HepG2 (cell line): ENCODE data around the gene MMP25. TPM values are rescaled to one million over a fixed set of nuclear protein-coding genes. Genes with fewer than 3 reads are reported as not detected.
A peak's percentile ranks its signal among the peaks of the same experiment; 100 is the strongest.

Experiments used
- DNMT3B ChIP-seq: conservative IDR thresholded peaks from 2 replicates; pipeline ENCODE4 v1.6.1; 2016; ENCODE audit warnings: missing biosample characterization, control low read depth
- FOXC1 ChIP-seq: sonication (generic); formaldehyde crosslinking; IDR thresholded peaks from 2 replicates; pipeline ENCODE4 v1.8.0; 2022; ENCODE audit warnings: mild to moderate bottlenecking, missing genetic modification reagents, borderline replicate concordance
- FOXM1 ChIP-seq: sonication (generic); formaldehyde crosslinking; IDR thresholded peaks from 2 replicates; pipeline ENCODE4 v1.5.0; 2020; ENCODE audit warnings: missing genetic modification reagents
- HDAC1 ChIP-seq: sonication (generic); formaldehyde crosslinking; IDR thresholded peaks from 2 replicates; pipeline ENCODE4 v1.5.1; 2020; ENCODE audit warnings: mild to moderate bottlenecking, missing genetic modification reagents
- HNRNPL ChIP-seq: fragments of 200-400 bp; formaldehyde crosslinking; IDR thresholded peaks from 2 replicates; pipeline ENCODE4 v1.6.1; 2017; ENCODE audit warnings: mild to moderate bottlenecking, low read depth, low read length
- SP1 ChIP-seq, 2 experiments: fragments of 450-650 bp in 1 of 2; sonication (generic) in 1 of 2; formaldehyde crosslinking in 1 of 2; IDR thresholded peaks; 2 replicates each; pipeline versions ENCODE4 v1.4.0 to v1.6.1; 2016 to 2020; ENCODE audit warnings: missing genetic modification reagents in 1 of 2
- SRSF4 ChIP-seq: fragments of 200-400 bp; formaldehyde crosslinking; IDR thresholded peaks from one replicate; pipeline ENCODE4 v1.6.1; 2018; ENCODE audit warnings: mild to moderate bottlenecking, low read depth, low read length, moderate library complexity; ENCODE audit not compliant: poor library complexity, severe bottlenecking
- ZNF468 ChIP-seq: sonication (generic); formaldehyde crosslinking; IDR thresholded peaks from 2 replicates; pipeline ENCODE4 v1.8.0; 2022; ENCODE audit warnings: mild to moderate bottlenecking, moderate library complexity, missing genetic modification reagents
- ZNF644 ChIP-seq: IDR thresholded peaks from 2 replicates; pipeline ENCODE4 v1.6.1; 2016; ENCODE audit warnings: low read depth
- ZNF775 ChIP-seq: sonication (generic); formaldehyde crosslinking; IDR thresholded peaks from 2 replicates; pipeline ENCODE4 v1.4.0; 2020; ENCODE audit warnings: missing genetic modification reagents, mild to moderate bottlenecking, moderate library complexity, borderline replicate concordance
- polyA plus RNA-seq, 8 experiments: library from polyadenylated mRNA; depleted of rRNA in 3 of 8; stranded (reverse) in 7 of 8; unstranded in 1 of 8; fragments of >200 nt; fragmentation: Illumina TruSeq in 4 of 8; extraction: Trizol in 4 of 8; gene quantifications; 2 replicates each; pipeline versions ENCODE4 v1.2.1 to v1.2.3, GENCODE V29; 2011 to 2016; ENCODE audit warnings: low read depth in 4 of 8, missing spikeins in 1 of 8, mixed read lengths in 1 of 8; ENCODE audit not compliant: insufficient read depth in 1 of 8
- total RNA-seq, 5 experiments: library from RNA; depleted of rRNA; stranded (reverse); fragments of >200 nt; fragmentation: Illumina TruSeq; extraction: Trizol; gene quantifications; 2 replicates each; pipeline ENCODE4 v1.2.3, GENCODE V29; 2016; ENCODE audit warnings: low read depth in 1 of 5
- TF ChIP-seq, protein P1 (sequence below): sonication (generic); formaldehyde crosslinking; IDR thresholded peaks from 2 replicates; pipeline ENCODE4 v1.4.0; 2020; ENCODE audit warnings: missing genetic modification reagents, mild to moderate bottlenecking, borderline replicate concordance
- TF ChIP-seq, protein P2 (sequence below): sonication (generic); formaldehyde crosslinking; IDR thresholded peaks from 2 replicates; pipeline ENCODE4 v1.5.0; 2020; ENCODE audit warnings: missing genetic modification reagents
- TF ChIP-seq, protein P3 (sequence below): sonication (generic); formaldehyde crosslinking; IDR thresholded peaks from 2 replicates; pipeline ENCODE4 v1.8.0; 2022; ENCODE audit warnings: missing genetic modification reagents, mild to moderate bottlenecking, borderline replicate concordance
- TF ChIP-seq, protein P4 (sequence below): sonication (generic); formaldehyde crosslinking; IDR thresholded peaks from 2 replicates; pipeline ENCODE4 v1.5.1; 2020; ENCODE audit warnings: missing genetic modification reagents, mild to moderate bottlenecking, borderline replicate concordance

The MMP25 gene
- total and polyA plus RNA-seq, 2 of the 13 experiments (the other 11 are each of a cell fraction or from before 2014, with no cell fraction given), result 0.04 to 0.08 TPM

DNA sequence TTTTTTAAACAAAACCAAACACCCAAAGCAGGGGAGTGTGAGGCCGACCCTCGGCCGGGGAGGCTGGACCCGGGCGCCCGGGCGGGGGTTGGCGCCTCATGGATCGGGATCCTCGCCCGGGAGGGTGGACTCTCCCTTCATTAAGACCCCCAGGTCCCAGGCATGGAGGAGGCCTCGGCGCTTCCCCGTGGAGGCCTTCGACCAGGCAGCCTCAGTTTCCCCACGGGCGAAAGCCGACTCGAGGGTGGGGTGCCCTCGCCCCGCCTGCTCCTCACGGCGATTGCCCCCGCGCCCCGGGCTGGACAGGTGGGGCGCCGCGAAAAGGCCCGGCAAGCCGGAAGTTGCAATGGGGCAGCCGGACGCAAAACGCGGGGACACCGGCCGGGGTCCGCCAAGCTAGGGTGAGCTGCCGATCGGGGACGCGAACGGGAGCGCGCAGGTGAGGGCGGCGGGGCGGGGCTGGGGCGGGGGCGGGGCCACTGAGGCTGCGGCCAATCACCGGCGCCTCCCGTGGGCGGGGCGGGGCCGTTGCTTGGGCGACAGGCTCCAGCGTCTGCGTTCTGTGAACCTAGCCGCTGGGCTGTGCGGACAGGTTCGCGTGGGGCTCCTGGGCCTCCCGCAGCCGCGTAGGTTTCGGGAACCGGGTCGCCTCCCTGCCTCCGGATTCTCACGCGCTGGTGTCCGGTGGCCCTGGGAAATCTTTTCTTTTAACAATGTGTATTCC, 60.0 kb downstream of the MMP25 start (continued):
- TF ChIP-seq, protein P1, sequence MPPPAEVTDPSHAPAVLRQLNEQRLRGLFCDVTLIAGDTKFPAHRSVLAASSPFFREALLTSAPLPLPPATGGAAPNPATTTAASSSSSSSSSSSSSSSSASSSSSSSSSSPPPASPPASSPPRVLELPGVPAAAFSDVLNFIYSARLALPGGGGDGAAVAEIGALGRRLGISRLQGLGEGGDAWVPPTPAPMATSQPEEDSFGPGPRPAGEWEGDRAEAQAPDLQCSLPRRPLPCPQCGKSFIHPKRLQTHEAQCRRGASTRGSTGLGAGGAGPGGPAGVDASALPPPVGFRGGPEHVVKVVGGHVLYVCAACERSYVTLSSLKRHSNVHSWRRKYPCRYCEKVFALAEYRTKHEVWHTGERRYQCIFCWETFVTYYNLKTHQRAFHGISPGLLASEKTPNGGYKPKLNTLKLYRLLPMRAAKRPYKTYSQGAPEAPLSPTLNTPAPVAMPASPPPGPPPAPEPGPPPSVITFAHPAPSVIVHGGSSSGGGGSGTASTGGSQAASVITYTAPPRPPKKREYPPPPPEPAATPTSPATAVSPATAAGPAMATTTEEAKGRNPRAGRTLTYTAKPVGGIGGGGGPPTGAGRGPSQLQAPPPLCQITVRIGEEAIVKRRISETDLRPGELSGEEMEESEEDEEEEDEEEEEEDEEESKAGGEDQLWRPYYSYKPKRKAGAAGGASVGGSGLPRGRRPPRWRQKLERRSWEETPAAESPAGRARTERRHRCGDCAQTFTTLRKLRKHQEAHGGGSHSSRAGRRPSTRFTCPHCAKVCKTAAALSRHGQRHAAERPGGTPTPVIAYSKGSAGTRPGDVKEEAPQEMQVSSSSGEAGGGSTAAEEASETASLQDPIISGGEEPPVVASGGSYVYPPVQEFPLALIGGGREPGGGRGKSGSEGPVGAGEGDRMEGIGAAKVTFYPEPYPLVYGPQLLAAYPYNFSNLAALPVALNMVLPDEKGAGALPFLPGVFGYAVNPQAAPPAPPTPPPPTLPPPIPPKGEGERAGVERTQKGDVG, result no peak; the same call in 1 of the 2 replicates
- TF ChIP-seq, protein P2, sequence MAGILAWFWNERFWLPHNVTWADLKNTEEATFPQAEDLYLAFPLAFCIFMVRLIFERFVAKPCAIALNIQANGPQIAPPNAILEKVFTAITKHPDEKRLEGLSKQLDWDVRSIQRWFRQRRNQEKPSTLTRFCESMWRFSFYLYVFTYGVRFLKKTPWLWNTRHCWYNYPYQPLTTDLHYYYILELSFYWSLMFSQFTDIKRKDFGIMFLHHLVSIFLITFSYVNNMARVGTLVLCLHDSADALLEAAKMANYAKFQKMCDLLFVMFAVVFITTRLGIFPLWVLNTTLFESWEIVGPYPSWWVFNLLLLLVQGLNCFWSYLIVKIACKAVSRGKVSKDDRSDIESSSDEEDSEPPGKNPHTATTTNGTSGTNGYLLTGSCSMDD (CRISPR knock-in tag), result no peak
- TF ChIP-seq SRSF4 (no peak), HDAC1 (CRISPR knock-in tag) (peak; percentile 79), ZNF644 (CRISPR knock-in tag) (no peak), SP1 (IDR thresholded peaks at IDR 0.05) (no peak), SP1 (CRISPR knock-in tag; IDR thresholded peaks at IDR 0.05) (peak; percentile 58; the same call in 1 of the 2 replicates), HNRNPL (no peak), DNMT3B (CRISPR knock-in tag) (no peak; the same call in 1 of the 2 replicates), FOXC1 (CRISPR knock-in tag) (no peak), ZNF775 (no peak), ZNF468 (CRISPR knock-in tag) (no peak), FOXM1 (CRISPR knock-in tag) (no peak)
- TF ChIP-seq, protein P3, sequence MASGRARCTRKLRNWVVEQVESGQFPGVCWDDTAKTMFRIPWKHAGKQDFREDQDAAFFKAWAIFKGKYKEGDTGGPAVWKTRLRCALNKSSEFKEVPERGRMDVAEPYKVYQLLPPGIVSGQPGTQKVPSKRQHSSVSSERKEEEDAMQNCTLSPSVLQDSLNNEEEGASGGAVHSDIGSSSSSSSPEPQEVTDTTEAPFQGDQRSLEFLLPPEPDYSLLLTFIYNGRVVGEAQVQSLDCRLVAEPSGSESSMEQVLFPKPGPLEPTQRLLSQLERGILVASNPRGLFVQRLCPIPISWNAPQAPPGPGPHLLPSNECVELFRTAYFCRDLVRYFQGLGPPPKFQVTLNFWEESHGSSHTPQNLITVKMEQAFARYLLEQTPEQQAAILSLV, result no peak
- TF ChIP-seq, protein P4, sequence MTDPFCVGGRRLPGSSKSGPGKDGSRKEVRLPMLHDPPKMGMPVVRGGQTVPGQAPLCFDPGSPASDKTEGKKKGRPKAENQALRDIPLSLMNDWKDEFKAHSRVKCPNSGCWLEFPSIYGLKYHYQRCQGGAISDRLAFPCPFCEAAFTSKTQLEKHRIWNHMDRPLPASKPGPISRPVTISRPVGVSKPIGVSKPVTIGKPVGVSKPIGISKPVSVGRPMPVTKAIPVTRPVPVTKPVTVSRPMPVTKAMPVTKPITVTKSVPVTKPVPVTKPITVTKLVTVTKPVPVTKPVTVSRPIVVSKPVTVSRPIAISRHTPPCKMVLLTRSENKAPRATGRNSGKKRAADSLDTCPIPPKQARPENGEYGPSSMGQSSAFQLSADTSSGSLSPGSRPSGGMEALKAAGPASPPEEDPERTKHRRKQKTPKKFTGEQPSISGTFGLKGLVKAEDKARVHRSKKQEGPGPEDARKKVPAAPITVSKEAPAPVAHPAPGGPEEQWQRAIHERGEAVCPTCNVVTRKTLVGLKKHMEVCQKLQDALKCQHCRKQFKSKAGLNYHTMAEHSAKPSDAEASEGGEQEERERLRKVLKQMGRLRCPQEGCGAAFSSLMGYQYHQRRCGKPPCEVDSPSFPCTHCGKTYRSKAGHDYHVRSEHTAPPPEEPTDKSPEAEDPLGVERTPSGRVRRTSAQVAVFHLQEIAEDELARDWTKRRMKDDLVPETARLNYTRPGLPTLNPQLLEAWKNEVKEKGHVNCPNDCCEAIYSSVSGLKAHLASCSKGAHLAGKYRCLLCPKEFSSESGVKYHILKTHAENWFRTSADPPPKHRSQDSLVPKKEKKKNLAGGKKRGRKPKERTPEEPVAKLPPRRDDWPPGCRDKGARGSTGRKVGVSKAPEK, result no peak
